GM21526 (cell line): ENCODE data around the gene VIPR2.

Source experiments
- ATAC-seq: cut with Tn5 transposase; IDR thresholded peaks from one replicate; pipeline ENCODE4 v1.9.1; 2021; ENCODE audit warnings: moderate library complexity; ENCODE audit not compliant: unreplicated experiment, low FRiP score

VIPR2 gene

GRCh38 chr7:159121476-159121875 is 23.2 kb downstream of the VIPR2 start:
- no peak for ATAC-seq

GRCh38 chr7:159121068-159121467 is 23.6 kb downstream of the VIPR2 start:
- ATAC-seq = no peak

GRCh38 chr7:159120540-159120919 is 24.1 kb downstream of the VIPR2 start:
- no peak for ATAC-seq

GRCh38 chr7:159119851-159120539 is 24.7 kb downstream of the VIPR2 start:
- ATAC-seq = no peak

- ATAC-seq = no peak
Measured at GRCh38 chr7:159119026-159119741, 25.5 kb downstream of the VIPR2 start.

- no peak for ATAC-seq
Measured at GRCh38 chr7:159118623-159119022, 26.0 kb downstream of the VIPR2 start.

GRCh38 chr7:159118197-159118595 is 26.5 kb downstream of the VIPR2 start:
- ATAC-seq = no peak

- ATAC-seq = no peak
Measured at GRCh38 chr7:159117366-159118196, 27.1 kb downstream of the VIPR2 start.

- no peak for ATAC-seq
Measured at GRCh38 chr7:159116581-159117339, 27.9 kb downstream of the VIPR2 start.

- ATAC-seq = no peak
Measured at GRCh38 chr7:159115601-159116501, 28.8 kb downstream of the VIPR2 start.

- no peak for ATAC-seq
Measured at GRCh38 chr7:159114981-159115380, 29.7 kb downstream of the VIPR2 start.

- no peak for ATAC-seq
Measured at GRCh38 chr7:159114096-159114495, 30.6 kb downstream of the VIPR2 start.

- ATAC-seq = no peak
Measured at GRCh38 chr7:159113056-159113455, 31.6 kb downstream of the VIPR2 start.

- no peak for ATAC-seq
Measured at GRCh38 chr7:159112136-159113011, 32.3 kb downstream of the VIPR2 start.

GRCh38 chr7:159109653-159110035 is 35.0 kb downstream of the VIPR2 start:
- no peak for ATAC-seq

GRCh38 chr7:159108941-159109652 is 35.6 kb downstream of the VIPR2 start:
- ATAC-seq = no peak

GRCh38 chr7:159108491-159108890 is 36.2 kb downstream of the VIPR2 start:
- no peak for ATAC-seq
